ENCODE data around the gene NMRK2. TPM values are rescaled to one million over a fixed set of nuclear protein-coding genes. Genes with fewer than 3 reads are reported as not detected.
"Not testable (repeated sequence)": the region's sequence is repeated elsewhere in the genome, so short reads cannot be mapped to it uniquely, and the experiment has no call there.

Gene NMRK2
- total RNA-seq, 1 experiment from 2014 or later, result not detected

DNA sequence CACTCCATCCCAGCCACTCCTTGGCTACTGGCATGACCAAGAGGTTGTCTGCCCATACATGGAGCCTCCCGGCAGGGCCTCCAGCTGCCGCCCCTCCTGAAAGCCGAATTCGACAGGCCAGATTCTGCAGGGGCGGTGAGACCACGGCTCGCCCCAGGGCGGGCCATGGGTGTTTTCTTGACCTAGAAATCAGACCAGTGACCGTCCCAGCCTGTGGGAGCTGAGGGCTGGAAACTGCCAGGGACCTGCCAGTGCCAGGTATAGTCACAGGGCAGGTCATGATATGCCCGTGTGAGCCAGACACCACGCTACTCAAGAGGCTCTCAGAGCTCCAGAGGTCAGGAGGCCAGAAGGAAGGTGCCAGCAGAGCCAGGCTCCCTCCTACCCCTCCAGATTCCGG lies 21.2 kb downstream of the NMRK2 start:
- ATAC-seq, result no peak
- Histone ChIP-seq H3K4me1 (ENCODE audit: control insufficient read depth in 1 of 2, insufficient read depth in 2 of 2, low read length in 2 of 2) (peaks cover 2 to 23% of the 10 kb centered on the region in 2 experiments; a peak in 2 of 4 replicates), H3K9ac (ENCODE audit: low read length) (no peak overlapping the region), H3K9me2 (ENCODE audit: insufficient read depth) (no peaks in the 10 kb centered on the region), H3K36me3 (ENCODE audit: control insufficient read depth in 1 of 2, insufficient read depth in 2 of 2, low read length in 2 of 2) (no peaks in the 10 kb centered on the region; a peak in 1 of 4 replicates), H4K20me1 (ENCODE audit: insufficient read depth) (no peaks in the 10 kb centered on the region), H3K79me2 (ENCODE audit: insufficient read depth, low read length) (no peaks in the 10 kb centered on the region), H2AFZ (ENCODE audit: low read depth, low read length, poor library complexity, severe bottlenecking) (no peak overlapping the region), H3K9me3 (ENCODE audit: control insufficient read depth in 1 of 2, insufficient read depth in 1 of 2, low read depth in 1 of 2, low read length in 2 of 2) (no peaks in the 10 kb centered on the region), H3K4me3 (replicated peaks in 1 of 2; ENCODE audit: low read depth in 1 of 2, low read length in 2 of 2) (no peak overlapping the region), H3K27ac (ENCODE audit: low read depth, low read length) (no peak overlapping the region), H3K27me3 (ENCODE audit: insufficient read depth, low read length) (no peaks in the 10 kb centered on the region), H3K4me2 (ENCODE audit: low read length) (no peak overlapping the region)
- DNase-seq (ENCODE audit: low read depth, low spot score), result no peak
- BruUV-seq (replicated peaks), result no TSS peak
- POLR2A ChIA-PET, result no interaction called here
- CTCF ChIA-PET, result no interaction called here
- no peak for TF ChIP-seq JUND (IDR thresholded peaks at IDR 0.05)
- TF ChIP-seq CBX3 (IDR thresholded peaks at IDR 0.05; ENCODE audit: low read depth), result no peak
- TF ChIP-seq, protein P1, sequence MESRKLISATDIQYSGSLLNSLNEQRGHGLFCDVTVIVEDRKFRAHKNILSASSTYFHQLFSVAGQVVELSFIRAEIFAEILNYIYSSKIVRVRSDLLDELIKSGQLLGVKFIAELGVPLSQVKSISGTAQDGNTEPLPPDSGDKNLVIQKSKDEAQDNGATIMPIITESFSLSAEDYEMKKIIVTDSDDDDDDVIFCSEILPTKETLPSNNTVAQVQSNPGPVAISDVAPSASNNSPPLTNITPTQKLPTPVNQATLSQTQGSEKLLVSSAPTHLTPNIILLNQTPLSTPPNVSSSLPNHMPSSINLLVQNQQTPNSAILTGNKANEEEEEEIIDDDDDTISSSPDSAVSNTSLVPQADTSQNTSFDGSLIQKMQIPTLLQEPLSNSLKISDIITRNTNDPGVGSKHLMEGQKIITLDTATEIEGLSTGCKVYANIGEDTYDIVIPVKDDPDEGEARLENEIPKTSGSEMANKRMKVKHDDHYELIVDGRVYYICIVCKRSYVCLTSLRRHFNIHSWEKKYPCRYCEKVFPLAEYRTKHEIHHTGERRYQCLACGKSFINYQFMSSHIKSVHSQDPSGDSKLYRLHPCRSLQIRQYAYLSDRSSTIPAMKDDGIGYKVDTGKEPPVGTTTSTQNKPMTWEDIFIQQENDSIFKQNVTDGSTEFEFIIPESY (IDR thresholded peaks at IDR 0.05; ENCODE audit: extremely low read depth, insufficient replicate concordance, low read length), result no peak
- no peak for TF ChIP-seq POLR2AphosphoS5 (IDR thresholded peaks at IDR 0.05; ENCODE audit: low read depth, low read length)
- TF ChIP-seq ZNF274 (IDR thresholded peaks at IDR 0.05; ENCODE audit: low read depth, low read length), result no peak
- TF ChIP-seq, protein P2, sequence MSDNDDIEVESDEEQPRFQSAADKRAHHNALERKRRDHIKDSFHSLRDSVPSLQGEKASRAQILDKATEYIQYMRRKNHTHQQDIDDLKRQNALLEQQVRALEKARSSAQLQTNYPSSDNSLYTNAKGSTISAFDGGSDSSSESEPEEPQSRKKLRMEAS (IDR thresholded peaks at IDR 0.05), result no peak
- TF ChIP-seq TCF7L2 (IDR thresholded peaks at IDR 0.05; ENCODE audit: borderline replicate concordance, extremely low read depth, insufficient read depth, insufficient read length), result no peak
- TF ChIP-seq SRF (IDR thresholded peaks at IDR 0.05; ENCODE audit: low read depth), result no peak
- TF ChIP-seq CEBPB (IDR thresholded peaks at IDR 0.05; ENCODE audit: low read depth), result no peak
- no peak for TF ChIP-seq EZH2phosphoT487 (IDR thresholded peaks at IDR 0.05; ENCODE audit: borderline replicate concordance)
- TF ChIP-seq POLR2A (IDR thresholded peaks at IDR 0.05; ENCODE audit: borderline replicate concordance, extremely low read depth, insufficient read depth, insufficient read length), result no peak
- TF ChIP-seq, protein P3, sequence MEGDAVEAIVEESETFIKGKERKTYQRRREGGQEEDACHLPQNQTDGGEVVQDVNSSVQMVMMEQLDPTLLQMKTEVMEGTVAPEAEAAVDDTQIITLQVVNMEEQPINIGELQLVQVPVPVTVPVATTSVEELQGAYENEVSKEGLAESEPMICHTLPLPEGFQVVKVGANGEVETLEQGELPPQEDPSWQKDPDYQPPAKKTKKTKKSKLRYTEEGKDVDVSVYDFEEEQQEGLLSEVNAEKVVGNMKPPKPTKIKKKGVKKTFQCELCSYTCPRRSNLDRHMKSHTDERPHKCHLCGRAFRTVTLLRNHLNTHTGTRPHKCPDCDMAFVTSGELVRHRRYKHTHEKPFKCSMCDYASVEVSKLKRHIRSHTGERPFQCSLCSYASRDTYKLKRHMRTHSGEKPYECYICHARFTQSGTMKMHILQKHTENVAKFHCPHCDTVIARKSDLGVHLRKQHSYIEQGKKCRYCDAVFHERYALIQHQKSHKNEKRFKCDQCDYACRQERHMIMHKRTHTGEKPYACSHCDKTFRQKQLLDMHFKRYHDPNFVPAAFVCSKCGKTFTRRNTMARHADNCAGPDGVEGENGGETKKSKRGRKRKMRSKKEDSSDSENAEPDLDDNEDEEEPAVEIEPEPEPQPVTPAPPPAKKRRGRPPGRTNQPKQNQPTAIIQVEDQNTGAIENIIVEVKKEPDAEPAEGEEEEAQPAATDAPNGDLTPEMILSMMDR (IDR thresholded peaks at IDR 0.05 in 2 of 3, conservative IDR thresholded peaks at IDR 0.05 in 1 of 3; ENCODE audit: borderline replicate concordance in 1 of 3, insufficient read depth in 1 of 3, low read depth in 2 of 3, low read length in 2 of 3), result no peak
- RAD21 ChIA-PET (ENCODE audit: low non-redundant PET in 1 of 2, low total read pairs in 2 of 2, uncharacterized antibody in 2 of 2, unreplicated experiment in 2 of 2), result no interaction called here
- intact Hi-C loops (cut with micrococcal nuclease), result no loop called here

DNA sequence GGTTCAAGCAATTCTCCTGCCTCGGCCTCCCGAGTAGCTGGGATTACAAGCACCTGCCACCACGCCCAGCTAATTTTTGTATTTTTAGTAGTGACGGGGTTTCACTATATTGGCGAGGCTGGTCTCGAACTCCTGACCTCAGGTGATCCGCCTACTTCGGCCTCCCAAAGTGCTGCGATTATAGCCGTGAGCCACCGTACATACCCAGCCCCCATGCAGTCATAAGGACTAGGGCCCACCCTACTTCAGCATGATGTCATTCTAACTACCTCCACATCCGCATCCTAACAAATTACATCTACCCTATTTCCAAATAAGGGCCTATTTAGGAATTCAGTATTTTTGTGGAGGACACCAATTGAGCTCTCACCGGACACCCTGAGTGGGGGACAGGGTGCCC lies 22.4 kb downstream of the NMRK2 start:
- CTCF ChIA-PET; POLR2A ChIA-PET; BruUV-seq (replicated peaks); DNase-seq (ENCODE audit: low read depth, low spot score); H2AFZ ChIP-seq (ENCODE audit: low read depth, low read length, poor library complexity, severe bottlenecking); H3K9ac ChIP-seq (ENCODE audit: low read length); H3K79me2 ChIP-seq (ENCODE audit: insufficient read depth, low read length); H3K9me2 ChIP-seq (ENCODE audit: insufficient read depth); RAD21 ChIA-PET (ENCODE audit: low non-redundant PET in 1 of 2, low total read pairs in 2 of 2, uncharacterized antibody in 2 of 2, unreplicated experiment in 2 of 2); H3K4me3 ChIP-seq (replicated peaks in 1 of 2; ENCODE audit: low read depth in 1 of 2, low read length in 2 of 2); H4K20me1 ChIP-seq (ENCODE audit: insufficient read depth); H3K9me3 ChIP-seq (ENCODE audit: control insufficient read depth in 1 of 2, insufficient read depth in 1 of 2, low read depth in 1 of 2, low read length in 2 of 2); intact Hi-C loops (cut with micrococcal nuclease); H3K27me3 ChIP-seq (ENCODE audit: insufficient read depth, low read length); H3K36me3 ChIP-seq (ENCODE audit: control insufficient read depth in 1 of 2, insufficient read depth in 2 of 2, low read length in 2 of 2); H3K4me2 ChIP-seq (ENCODE audit: low read length); ATAC-seq; H3K27ac ChIP-seq (ENCODE audit: low read depth, low read length): not testable (repeated sequence)
- H3K4me1 ChIP-seq (ENCODE audit: control insufficient read depth in 1 of 2, insufficient read depth in 2 of 2, low read length in 2 of 2), result peaks cover 2 to 23% of the 10 kb centered on the region in 2 experiments; a peak in 2 of 4 replicates

Measured in HCT116 (cell line).